ENCODE measurements around the gene OR2G3. TPM values are rescaled to one million over a fixed set of nuclear protein-coding genes. Genes with fewer than 3 reads are reported as not detected.

The OR2G3 gene
- total and polyA plus RNA-seq, 2 of the 4 experiments (the other 2 are of a cell fraction): not detected

- H3K9me1 ChIP-seq (ENCODE audit: insufficient read depth, low read length): no peaks in the 10 kb centered on the region
- DNase-seq: no peak
- H3K79me1 ChIP-seq (ENCODE audit: low read depth in 1 of 2, low read length in 2 of 2): no peaks in the 10 kb centered on the region
- no peak overlapping the region for H3K23ac ChIP-seq (ENCODE audit: low read depth, low read length)
- H2BK5ac ChIP-seq (ENCODE audit: low read depth, low read length, poor library complexity, severe bottlenecking): no peak overlapping the region
- no peak overlapping the region for H4K8ac ChIP-seq (ENCODE audit: low read depth in 2 of 2, low read length in 2 of 2)
- no peak overlapping the region for H3K4me2 ChIP-seq (ENCODE audit: low read depth, low read length)
- H2AK5ac ChIP-seq (ENCODE audit: low read depth, low read length): no peak overlapping the region
- no peak overlapping the region for H4K5ac ChIP-seq (ENCODE audit: low read depth, low read length)
- H4K91ac ChIP-seq (ENCODE audit: insufficient read depth, low read depth, low read length): no peak overlapping the region
- no peak overlapping the region for H3K4me3 ChIP-seq (ENCODE audit: insufficient read depth, low read depth, low read length)
- H2AFZ ChIP-seq (replicated peaks; ENCODE audit: low read length, poor library complexity): no peak overlapping the region
- H3K56ac ChIP-seq (ENCODE audit: extremely low read depth, insufficient read depth, low read length): no peak overlapping the region
- no peak overlapping the region for H3K9ac ChIP-seq (ENCODE audit: low read depth, low read length)
- H3K4me1 ChIP-seq (ENCODE audit: control insufficient read depth, insufficient read depth, low read length): no peaks in the 10 kb centered on the region
- ChIA-PET POLR2A (ENCODE audit: unreplicated experiment) (no interaction called here), CTCF (no interaction called here)
- H3K14ac ChIP-seq (replicated peaks; ENCODE audit: low read depth, low read length): no peak overlapping the region
- no peak overlapping the region for H3K18ac ChIP-seq (ENCODE audit: low read depth, low read length)
- no peak for TF ChIP-seq RAD21 (IDR thresholded peaks at IDR 0.05; ENCODE audit: low read length)
- no peak for TF ChIP-seq MAZ (IDR thresholded peaks at IDR 0.05; ENCODE audit: borderline replicate concordance, low read depth, low read length)
- TF ChIP-seq USF2 (IDR thresholded peaks at IDR 0.05; ENCODE audit: low read depth, low read length): no peak
- no peak for TF ChIP-seq MXI1 (IDR thresholded peaks at IDR 0.05; ENCODE audit: borderline replicate concordance, low read depth, low read length)
- TF ChIP-seq SMC3 (IDR thresholded peaks at IDR 0.05; ENCODE audit: low read depth, low read length): no peak
- no peak for TF ChIP-seq BHLHE40 (IDR thresholded peaks at IDR 0.05; ENCODE audit: low read depth, low read length)
- no peak for TF ChIP-seq CEBPB (IDR thresholded peaks at IDR 0.05; ENCODE audit: low read depth, low read length)
- TF ChIP-seq CTCF (conservative IDR thresholded peaks at IDR 0.05; ENCODE audit: low read depth, low read length): no peak
- TF ChIP-seq RCOR1 (IDR thresholded peaks at IDR 0.05; ENCODE audit: insufficient replicate concordance, low read length): no peak
- TF ChIP-seq CHD1 (IDR thresholded peaks at IDR 0.05; ENCODE audit: low read depth, low read length): no peak
- no peak for TF ChIP-seq POLR2A (IDR thresholded peaks at IDR 0.05; ENCODE audit: low read depth, low read length)
- TF ChIP-seq RFX5 (IDR thresholded peaks at IDR 0.05; ENCODE audit: low read depth, low read length): no peak
- no peak for TF ChIP-seq FOS (IDR thresholded peaks at IDR 0.05; ENCODE audit: low read depth, low read length)
- TF ChIP-seq MAFK (IDR thresholded peaks at IDR 0.05; ENCODE audit: low read depth, low read length): no peak
- no peak for TF ChIP-seq NFE2L2 (IDR thresholded peaks at IDR 0.05; ENCODE audit: low read depth, low read length)
- no peak for TF ChIP-seq ELK1 (IDR thresholded peaks at IDR 0.05; ENCODE audit: borderline replicate concordance, low read depth, low read length)
- no peak overlapping the region for H3K27ac ChIP-seq (ENCODE audit: insufficient read depth, low read length)
- no peaks in the 10 kb centered on the region for H3K27me3 ChIP-seq (ENCODE audit: control insufficient read depth, insufficient read depth, low read length)
- H3K9me3 ChIP-seq (ENCODE audit: control insufficient read depth, insufficient read depth, low read length): peaks cover 11% of the 10 kb centered on the region
- in situ Hi-C loops (cut with MboI; ENCODE audit: low sequenced_read_pairs): no loop called here
- H2BK120ac ChIP-seq (ENCODE audit: low read depth, low read length): no peak overlapping the region
- H3K4ac ChIP-seq (ENCODE audit: low read depth, low read length): no peak overlapping the region
- no peak for ATAC-seq (ENCODE audit: low read depth)
- dilution Hi-C loops (cut with HindIII; ENCODE audit: low sequenced_read_pairs, unreplicated experiment): no loop called here
- H2AK9ac ChIP-seq (replicated peaks; ENCODE audit: low read depth, low read length, poor library complexity): no peak overlapping the region
- H3K36me3 ChIP-seq (ENCODE audit: control insufficient read depth, insufficient read depth, low read length): no peaks in the 10 kb centered on the region
- no TSS peak for BruUV-seq (replicated peaks)
- H2BK15ac ChIP-seq (ENCODE audit: low read depth, low read length): no peak overlapping the region
- H2BK20ac ChIP-seq (ENCODE audit: low read depth, low read length): no peak overlapping the region
- intact Hi-C loops (cut with micrococcal nuclease): no loop called here
- WGBS, 2 experiments (ENCODE audit: extremely low coverage in 2 of 2, insufficient read length in 1 of 2): no CpG with 5 or more reads among the region's 1 CpG
- no peaks in the 10 kb centered on the region for H4K20me1 ChIP-seq (ENCODE audit: insufficient read depth, low read length)
Observed at GRCh38 chr1:247574236-247574635, 31.1 kb upstream of the OR2G3 start.
